HG03520 (cell line): Measurements from ENCODE around the gene CYB5RL.
"Not testable (repeated sequence)": the region's sequence is repeated elsewhere in the genome, so short reads cannot be mapped to it uniquely, and the experiment has no call there.

Experiments
- ATAC-seq: cut with Tn5 transposase; IDR thresholded peaks from one replicate; pipeline ENCODE4 v1.9.1; 2021; ENCODE audit warnings: mild to moderate bottlenecking, moderate library complexity; ENCODE audit not compliant: unreplicated experiment

Gene CYB5RL

GRCh38 chr1:54199765-54200518 lies at the start of gene CYB5RL, which contains the start of gene MRPL37:
Gene CYB5RL (minus strand): TSS chr1:54200030. CDS start chr1:54195616, 4,414 bp downstream.
Gene MRPL37 (plus strand): TSS chr1:54200167. CDS start chr1:54200244, 77 bp downstream.
- ATAC-seq = peak; percentile 96

GRCh38 chr1:54248966-54249365 lies 49.1 kb upstream of the CYB5RL start:
- no peak for ATAC-seq

GRCh38 chr1:54247863-54248515 lies 48.2 kb upstream of the CYB5RL start:
- ATAC-seq = no peak

GRCh38 chr1:54246116-54246721 lies 46.4 kb upstream of the CYB5RL start:
- ATAC-seq = no peak

GRCh38 chr1:54245501-54245900 lies 45.7 kb upstream of the CYB5RL start:
- ATAC-seq = no peak

GRCh38 chr1:54244655-54245054 lies 44.8 kb upstream of the CYB5RL start:
- no peak for ATAC-seq

GRCh38 chr1:54243022-54243421 lies 43.2 kb upstream of the CYB5RL start:
- no peak for ATAC-seq

GRCh38 chr1:54241364-54241763 lies 41.5 kb upstream of the CYB5RL start:
- no peak for ATAC-seq

- ATAC-seq = no peak
These were observed 41.0 kb upstream of the CYB5RL start for GRCh38 chr1:54240741-54241335.

- no peak for ATAC-seq
These were observed 39.8 kb upstream of the CYB5RL start for GRCh38 chr1:54239631-54240031.

GRCh38 chr1:54239035-54239383 lies 39.2 kb upstream of the CYB5RL start:
- ATAC-seq = no peak

GRCh38 chr1:54238353-54239034 lies 38.7 kb upstream of the CYB5RL start:
- no peak for ATAC-seq

GRCh38 chr1:54237586-54237985 lies 37.8 kb upstream of the CYB5RL start:
- no peak for ATAC-seq

- ATAC-seq = no peak
These were observed 34.5 kb upstream of the CYB5RL start for GRCh38 chr1:54234284-54234683.

- not testable (repeated sequence) for ATAC-seq
These were observed 33.4 kb upstream of the CYB5RL start for GRCh38 chr1:54233196-54233595.

- ATAC-seq = no peak
These were observed 30.9 kb upstream of the CYB5RL start for GRCh38 chr1:54230507-54231339.

- ATAC-seq = no peak
These were observed 29.6 kb upstream of the CYB5RL start for GRCh38 chr1:54229281-54229891.

- no peak for ATAC-seq
These were observed 28.8 kb upstream of the CYB5RL start for GRCh38 chr1:54228638-54229079.

- ATAC-seq = no peak
These were observed 28.1 kb upstream of the CYB5RL start for GRCh38 chr1:54227891-54228310.
